Measurements from ENCODE around the gene AGBL5. TPM values are rescaled to one million over a fixed set of nuclear protein-coding genes. Genes with fewer than 3 reads are reported as not detected.

The AGBL5 gene
- total RNA-seq, 2 donors from 2014 or later, result 20.0 to 22.9 TPM

DNA sequence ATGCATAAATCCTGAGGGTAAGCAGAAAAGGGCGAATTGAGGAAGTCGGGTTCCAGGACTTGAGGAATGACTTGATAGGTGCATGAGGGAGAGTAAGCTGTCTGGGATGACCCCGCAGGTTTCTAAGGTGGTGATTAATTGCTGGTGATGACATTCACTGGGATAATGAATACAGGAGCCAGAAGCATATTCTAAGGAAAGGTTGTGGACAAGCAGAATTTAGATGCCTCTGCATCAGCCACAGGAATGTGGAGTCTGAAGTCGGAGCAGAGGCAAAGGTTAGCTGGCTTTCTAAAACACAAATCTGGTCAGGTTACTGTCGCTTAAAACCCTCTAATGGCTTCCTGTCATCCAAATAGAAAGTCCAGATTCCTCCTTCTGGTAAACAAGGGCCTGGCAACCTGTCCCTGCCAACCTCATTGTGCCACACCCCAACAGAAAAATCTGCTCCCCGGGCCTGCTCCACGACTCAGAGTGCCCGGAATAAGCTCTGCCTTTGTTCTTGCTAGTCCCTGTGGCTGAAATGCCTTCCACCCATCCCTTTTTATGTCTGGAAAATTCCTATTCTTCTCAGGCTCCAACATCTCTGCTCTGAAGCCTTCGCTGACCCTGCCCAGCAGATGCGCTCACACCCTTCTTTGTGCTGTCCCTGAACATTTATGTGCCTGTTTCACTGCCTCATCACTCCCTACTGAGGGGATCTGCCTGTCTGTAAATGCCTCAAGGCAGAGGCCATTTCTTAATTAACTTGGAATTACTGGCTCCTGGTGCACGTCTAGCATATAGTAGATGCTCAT is 30.0 kb upstream of the AGBL5 start:
- no peak for DNase-seq (ENCODE audit: low spot score)
- intact Hi-C loops (cut with DNase I), result no loop called here

DNA sequence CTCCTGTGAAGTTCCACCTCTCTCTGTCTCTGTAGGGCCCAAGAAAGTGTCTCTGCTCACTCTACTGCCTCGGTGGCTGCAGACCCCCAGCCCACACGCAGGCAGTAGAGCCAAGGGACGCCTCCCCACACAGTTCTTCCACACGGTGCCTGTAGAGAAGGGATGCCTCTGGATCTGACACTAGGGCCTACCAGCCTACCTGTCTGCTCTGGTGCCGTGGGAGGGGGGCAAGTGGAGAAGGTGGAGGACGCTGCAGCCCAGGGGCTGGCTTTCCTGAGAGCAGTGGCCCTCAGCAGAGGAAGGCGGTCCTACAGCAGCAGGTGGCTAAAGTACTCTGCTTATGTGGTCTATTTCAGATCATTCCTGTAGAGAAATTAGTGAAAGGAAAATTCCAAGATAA is 27.7 kb upstream of the AGBL5 start:
- DNase-seq (ENCODE audit: low spot score), result no peak
- intact Hi-C loops (cut with DNase I), result no loop called here

DNA sequence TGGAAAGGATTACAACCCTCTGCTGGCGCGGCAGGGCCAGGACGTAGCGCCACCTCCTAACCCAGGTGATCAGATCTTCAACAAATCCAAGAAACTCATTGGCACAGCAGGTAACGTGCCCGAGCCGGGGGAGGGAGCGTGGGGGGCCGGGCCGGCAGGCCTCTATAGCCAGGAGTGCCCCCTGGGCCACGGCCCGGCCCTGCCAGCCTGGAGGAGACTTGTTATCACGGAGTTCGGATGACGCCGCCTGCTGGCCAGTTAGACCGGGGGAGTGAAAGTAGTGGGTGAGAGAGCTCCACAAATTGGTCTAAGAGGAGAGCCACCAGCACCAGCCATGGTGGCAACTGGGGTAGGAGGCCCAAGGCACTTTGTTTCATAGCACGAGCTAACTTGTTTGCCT is 27.3 kb upstream of the AGBL5 start:
- no peak for DNase-seq (ENCODE audit: low spot score)
- intact Hi-C loops (cut with DNase I), result no loop called here

DNA sequence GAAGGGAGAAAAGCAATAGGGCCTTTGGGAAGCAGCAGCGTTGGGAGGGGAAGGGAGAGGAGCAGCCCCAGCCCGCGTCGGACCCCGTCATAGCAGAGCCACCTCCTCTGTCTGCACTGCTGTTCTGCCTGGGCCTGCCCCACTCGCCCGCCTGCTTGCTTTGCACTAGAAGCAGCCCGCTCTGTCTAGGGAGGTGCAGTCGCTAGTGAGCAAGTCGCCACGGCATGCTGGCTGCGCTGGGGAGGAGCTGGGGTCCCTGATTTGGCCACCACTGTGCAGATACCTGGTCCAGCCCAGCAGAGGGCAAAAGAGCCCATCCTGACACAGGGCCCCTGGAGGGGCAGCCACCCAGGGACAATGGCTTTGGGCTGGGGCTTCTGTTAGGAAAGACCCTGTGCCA is 26.7 kb upstream of the AGBL5 start:
- peak; percentile 77 for DNase-seq (ENCODE audit: low spot score)
- intact Hi-C loops (cut with DNase I), result no loop called here

DNA sequence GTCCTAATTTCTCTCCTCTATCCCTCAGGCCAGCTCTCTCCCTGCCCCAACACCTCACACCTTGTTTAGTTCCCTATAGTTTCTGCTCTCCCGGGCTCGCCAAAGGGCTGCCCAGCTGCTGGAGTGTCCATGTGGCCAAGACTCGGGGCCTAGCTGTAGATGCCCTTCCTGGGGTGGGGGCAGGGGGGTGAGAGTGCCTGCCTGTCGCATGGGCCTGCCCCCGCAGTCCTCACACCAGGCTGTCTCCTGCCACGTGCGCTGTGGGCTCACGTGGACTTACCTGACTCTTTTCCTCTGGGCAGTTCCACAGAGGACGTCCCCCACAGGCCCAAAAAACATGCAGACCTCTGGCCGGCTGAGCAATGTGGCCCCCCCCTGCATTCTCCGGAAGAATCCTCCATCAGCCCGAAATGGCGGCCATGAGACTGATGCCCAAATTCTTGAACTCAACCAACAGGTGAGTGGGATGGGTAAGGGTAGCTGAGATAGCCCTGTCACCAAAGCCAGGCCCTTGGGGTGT is 26.1 kb upstream of the AGBL5 start:
- intact Hi-C loops (cut with DNase I), result no loop called here
- DNase-seq (ENCODE audit: low spot score), result no peak

DNA sequence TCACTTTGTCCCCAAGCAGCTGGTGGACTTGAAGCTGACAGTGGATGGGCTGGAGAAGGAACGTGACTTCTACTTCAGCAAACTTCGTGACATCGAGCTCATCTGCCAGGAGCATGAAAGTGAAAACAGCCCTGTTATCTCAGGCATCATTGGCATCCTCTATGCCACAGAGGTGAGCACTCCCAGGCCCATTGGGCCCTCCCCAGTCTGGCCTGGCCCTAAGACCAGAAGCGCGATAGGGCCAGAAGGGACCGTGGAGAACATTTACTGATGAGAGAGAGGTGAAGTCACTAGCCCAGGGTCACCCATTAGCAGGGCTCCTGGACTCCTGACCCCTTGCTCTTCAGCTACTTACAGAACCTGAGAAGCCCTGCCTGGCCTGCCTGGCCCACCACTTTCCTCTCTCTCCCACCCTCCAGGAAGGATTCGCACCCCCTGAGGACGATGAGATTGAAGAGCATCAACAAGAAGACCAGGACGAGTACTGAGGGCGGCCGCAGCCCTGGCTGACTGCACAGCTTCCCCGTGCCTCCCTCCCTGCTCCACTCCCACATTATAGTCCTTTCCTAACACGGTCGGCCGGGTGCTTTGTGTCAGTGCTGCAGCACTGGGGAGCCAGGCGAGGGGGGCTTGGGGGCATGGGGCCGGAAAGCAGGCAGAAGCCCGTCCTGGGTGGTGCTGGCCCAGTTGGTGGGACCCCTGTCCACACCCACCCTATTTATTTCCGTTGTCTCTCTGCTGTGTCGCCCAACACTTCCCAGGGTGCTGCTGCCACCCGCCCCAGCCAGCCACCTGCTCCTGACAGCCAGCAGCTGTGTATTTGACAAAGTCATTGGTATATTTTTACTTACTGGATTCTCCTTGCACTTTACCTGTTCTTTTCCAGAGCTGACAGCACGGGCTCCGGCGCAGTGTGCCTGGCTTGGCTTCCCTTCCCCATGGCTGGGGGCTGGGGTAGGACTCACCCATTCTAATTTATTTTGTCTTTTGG is 25.3 kb upstream of the AGBL5 start:
- no peak for DNase-seq (ENCODE audit: low spot score)
- intact Hi-C loops (cut with DNase I), result no loop called here

DNA sequence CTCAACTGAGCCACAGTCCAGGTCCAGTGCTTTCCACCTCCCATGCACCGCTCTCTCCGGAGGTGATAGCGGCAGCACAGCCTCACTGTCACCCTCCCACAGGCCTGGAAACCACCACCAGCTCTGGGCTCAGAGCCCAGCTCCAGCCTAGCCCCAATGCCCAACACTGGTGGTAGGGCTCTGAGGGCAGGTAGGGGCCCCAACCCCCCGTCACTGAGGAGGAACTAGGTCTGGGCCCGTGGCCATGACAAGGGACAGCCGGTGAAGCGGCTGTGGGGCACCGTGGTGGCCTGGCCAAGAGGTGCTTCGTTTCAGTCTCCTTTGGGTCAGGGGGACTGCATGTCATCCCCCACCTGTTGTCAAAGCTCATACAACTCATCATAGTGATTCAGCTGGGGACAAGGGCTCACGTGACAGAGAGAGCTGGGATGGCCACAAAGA is 24.2 kb upstream of the AGBL5 start:
- DNase-seq (ENCODE audit: low spot score), result no peak
- intact Hi-C loops (cut with DNase I), result no loop called here

DNA sequence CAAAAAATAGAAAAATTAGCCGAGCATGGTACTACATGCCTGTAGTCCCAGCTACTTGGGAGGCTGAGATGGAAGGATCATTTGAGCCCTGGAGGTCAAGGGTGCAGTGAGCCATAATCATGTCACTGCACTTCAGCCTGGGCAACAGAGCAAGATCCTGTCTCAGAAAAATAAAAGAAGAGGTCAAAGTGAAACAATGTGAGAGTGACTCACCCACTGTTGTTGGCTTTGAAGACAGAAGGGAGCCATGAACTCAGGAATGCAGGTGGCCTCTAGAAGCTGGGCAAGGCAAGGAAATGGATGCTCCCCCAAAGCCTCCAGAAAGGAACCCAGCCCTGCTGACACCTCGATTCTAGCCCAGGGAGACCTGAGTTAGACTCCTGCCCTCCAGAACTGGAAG is 22.4 kb upstream of the AGBL5 start:
- no peak for DNase-seq (ENCODE audit: low spot score)

DNA sequence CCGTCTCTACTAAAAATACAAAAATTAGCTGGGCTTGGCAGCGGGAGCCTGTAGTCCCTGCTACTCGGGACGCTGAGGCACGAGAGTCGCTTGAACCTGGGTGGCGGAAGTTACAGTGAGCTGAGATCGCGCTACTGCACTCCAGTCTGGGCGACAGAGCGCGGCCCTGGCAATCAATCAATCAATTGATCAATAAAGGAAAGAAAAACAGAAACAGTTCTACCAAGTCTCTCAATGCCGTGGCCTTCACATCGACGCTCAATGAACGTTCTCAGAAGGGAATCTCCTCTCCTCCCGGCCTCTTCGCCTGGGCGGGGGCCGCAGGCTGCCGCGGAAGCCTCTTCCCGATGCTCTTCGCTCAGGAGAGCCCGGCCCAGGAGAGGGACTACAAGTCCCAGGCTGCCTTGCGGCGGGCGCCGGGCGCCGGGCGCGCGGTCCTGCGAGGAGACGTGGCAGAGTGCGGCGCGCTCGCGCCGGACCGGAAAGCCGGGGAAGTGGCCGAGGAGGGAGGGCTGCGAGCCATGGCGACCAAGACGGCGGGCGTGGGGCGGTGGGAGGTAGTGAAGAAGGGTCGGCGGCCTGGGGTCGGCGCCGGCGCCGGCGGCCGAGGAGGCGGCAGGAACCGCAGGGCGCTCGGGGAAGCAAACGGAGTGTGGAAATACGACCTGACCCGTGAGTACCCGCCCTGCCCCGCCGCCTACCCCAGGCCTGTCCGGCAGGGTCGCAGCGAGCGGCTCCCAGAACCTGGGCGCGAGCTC is 18.8 kb upstream of the AGBL5 start, which contains the start of gene TMEM214:
TMEM214 (plus strand) TSS at position 471 of the 758 bp plus-strand sequence; CDS start at position 522, 51 bp downstream.
- intact Hi-C loops (cut with DNase I), result loop anchor here (10.0 kb wide), 1 partner anchor 52 kb away; the partner anchor contains the start of gene KHK (in 2 of the 2)
- DNase-seq (ENCODE audit: low spot score), result peak; percentile 97

More for the DNA sequence above, 22.4 kb upstream of the AGBL5 start:
- intact Hi-C loops (cut with DNase I), result no loop called here

DNA sequence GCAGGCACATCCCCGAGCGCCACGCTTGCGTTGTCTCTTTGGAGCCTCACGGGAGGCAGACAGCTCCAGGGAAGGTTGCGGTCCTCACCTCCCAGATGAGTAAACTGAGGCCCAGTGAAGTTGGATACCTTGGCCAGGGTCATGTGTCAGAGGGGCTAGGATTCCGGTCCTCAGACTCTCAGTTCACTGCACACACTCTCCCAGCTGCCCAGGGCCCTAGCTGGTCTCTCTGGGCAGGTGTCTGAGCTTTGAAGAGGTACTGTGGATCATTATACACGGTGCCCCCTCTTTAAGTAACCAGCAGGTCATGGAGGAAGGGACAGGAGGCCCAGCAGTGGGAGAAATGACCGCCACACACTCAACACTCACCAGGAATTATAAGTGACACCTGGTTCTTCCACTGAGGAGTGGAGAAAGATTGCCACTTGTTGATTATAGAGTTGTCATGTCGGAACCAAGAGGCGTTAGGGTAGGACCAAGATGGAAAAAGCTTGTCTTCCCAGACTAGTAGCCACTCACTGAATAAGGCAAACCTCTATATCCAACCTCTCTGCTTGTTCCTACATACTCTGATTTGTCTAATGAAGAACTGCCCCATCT is 18.1 kb upstream of the AGBL5 start:
- no peak for DNase-seq (ENCODE audit: low spot score)
- intact Hi-C loops (cut with DNase I), result loop anchor here (10.0 kb wide), 1 partner anchor 51 kb away; the partner anchor contains the start of gene KHK (in 2 of the 2)

DNA sequence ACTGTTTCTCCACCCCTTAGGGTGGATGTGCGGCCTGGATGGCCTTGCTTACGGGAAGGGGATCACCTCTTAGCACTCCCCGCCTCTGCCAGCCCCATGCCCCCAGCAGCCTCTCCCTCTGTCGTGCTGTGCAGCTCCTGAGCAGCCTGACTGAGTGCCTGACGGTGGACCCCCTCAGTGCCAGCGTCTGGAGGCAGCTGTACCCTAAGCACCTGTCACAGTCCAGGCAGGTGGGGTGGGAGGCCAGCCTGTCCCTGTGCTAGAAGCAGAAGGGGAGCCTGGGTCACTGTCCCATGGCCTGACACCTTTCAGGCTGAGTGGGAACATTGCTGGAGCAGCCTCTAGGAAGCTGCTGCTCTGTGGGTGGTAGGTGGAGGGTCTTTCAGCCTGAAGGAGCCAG is 13.5 kb upstream of the AGBL5 start:
- DNase-seq (ENCODE audit: low spot score), result no peak
- intact Hi-C loops (cut with DNase I), result loop anchor here (10.0 kb wide), 1 partner anchor 47 kb away; the partner anchor contains the start of gene KHK (in 2 of the 2)

DNA sequence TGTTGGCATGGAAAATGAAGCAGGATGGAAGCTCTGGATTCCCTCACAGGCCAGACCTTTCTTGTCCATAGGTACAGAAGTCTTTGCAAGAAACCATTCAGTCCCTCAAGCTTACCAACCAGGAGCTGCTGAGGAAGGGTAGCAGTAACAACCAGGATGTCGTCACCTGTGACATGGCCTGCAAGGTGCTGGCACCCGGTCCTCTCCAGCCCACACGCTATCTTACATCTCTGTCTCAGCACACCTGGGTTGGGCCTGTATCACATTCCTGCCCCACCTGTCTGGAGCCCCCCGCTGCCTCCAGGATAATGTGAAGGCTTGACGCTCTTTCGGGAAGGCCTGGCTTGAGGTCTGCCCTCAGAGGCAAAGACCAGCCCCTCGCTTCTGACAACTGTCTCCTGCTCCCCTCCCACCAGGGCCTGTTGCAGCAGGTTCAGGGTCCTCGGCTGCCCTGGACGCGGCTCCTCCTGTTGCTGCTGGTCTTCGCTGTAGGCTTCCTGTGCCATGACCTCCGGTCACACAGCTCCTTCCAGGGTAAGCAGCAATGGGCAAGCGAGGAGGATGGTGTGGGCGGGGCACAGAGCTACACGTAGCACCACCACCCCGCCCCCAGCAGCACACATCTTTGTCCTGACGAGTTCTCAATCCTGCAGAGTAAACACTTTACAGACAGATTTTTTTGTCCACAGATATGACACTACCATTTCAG is 12.7 kb upstream of the AGBL5 start:
- intact Hi-C loops (cut with DNase I), result loop anchor here (10.0 kb wide), 1 partner anchor 46 kb away; the partner anchor contains the start of gene KHK (in 2 of the 2)
- peak; percentile 60 for DNase-seq (ENCODE audit: low spot score)

DNA sequence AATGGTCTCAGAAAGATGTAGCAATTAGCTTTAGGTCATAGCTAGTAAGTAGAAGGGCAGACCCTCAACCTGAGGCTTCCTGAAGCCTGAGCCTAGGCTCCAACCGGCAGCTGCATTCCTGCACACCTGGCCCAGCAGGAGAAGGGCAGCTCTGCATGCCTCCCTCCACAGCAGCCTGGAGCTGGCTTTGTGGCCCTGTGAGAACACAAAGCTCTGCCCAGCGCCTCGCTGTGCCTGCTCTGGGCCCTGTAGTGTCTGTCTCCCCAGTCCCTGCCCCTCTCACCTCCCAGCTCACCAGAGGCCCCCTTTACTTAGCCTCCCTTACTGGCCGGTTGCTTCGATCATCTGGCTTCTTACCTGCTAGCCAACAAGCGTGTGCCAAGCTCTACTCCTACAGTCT is 12.0 kb upstream of the AGBL5 start:
- intact Hi-C loops (cut with DNase I), result loop anchor here (10.0 kb wide), 1 partner anchor 45 kb away; the partner anchor contains the start of gene KHK (in 2 of the 2)
- peak; percentile 46 for DNase-seq (ENCODE audit: low spot score)

DNA sequence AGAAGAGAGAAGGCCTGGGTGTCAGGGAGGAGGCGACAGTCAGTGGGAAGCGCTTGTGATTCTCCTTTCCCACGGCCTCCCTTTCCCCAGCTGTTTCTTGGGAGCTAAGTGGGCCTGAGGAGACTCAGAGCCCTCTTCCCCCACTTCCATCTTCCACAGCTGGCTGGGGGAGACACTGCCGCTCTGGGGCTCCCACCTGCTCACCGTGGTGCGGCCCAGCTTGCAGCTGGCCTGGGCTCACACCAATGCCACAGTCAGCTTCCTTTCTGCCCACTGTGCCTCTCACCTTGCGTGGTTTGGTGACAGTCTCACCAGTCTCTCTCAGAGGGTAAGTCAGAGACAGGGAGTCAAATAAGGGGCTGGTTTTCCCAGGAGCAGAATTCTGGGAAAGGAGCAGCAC is 11.6 kb upstream of the AGBL5 start:
- DNase-seq (ENCODE audit: low spot score), result peak; percentile 56
- intact Hi-C loops (cut with DNase I), result loop anchor here (10.0 kb wide), 1 partner anchor 45 kb away; the partner anchor contains the start of gene KHK (in 2 of the 2)

DNA sequence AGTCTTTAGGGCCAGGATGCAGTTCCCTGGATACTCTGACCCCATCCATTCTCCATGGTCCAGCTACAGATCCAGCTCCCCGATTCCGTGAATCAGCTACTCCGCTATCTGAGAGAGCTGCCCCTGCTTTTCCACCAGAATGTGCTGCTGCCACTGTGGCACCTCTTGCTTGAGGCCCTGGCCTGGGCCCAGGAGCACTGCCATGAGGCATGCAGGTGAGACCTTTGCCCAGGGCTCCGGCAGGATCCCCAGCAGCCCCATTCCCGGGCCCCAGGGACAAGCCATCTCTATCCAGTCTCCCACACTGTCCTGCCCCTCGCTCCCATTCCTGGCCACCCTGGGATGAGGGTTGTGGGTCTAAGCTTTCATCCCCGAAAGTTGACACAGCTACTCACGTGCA is 11.2 kb upstream of the AGBL5 start:
- intact Hi-C loops (cut with DNase I), result no loop called here
- DNase-seq (ENCODE audit: low spot score), result peak; percentile 32

DNA sequence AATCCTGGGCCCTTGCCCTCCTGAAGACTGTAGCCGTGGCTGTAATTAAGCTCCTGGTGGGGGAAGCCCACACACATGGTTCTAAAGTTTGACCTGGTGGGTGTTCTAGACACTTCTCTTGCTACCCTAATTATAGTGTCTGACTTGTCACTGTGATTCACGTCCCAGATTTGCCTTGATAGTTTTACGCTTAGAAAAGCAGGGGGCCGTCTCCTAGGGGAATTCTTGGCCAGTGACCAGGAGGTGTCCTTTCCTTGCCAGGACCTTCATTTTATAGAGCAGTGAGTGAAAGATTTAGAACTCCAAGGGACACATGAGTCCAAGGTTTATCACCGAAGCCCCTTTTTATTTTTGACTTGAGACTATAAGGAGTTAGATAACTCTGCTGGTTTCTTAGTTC is 9.7 kb upstream of the AGBL5 start:
- intact Hi-C loops (cut with DNase I), result no loop called here
- DNase-seq (ENCODE audit: low spot score), result no peak

DNA sequence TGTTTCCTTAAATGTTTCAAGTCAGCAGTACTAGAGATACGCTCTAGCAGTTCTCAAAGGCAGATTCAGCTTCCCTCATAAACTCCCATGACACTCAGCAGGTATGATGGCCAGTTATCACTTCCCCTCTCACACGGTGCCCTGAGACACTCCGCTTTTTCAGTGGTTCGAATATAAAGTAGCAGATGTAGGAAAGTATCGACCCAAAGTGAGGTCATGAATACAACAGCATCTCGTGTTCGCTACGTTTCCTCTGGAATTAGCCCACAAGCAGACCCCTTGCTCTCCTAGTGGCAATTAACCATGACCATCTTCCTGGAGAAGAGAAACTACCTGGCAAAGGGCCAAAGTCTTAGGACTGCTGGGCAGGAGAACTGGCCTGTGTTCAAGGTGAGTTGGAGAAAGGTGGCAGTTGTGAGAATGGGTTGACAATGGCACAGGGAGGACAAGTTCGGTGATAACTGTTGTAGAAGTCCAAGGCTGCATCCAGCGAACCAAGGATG is 9.3 kb upstream of the AGBL5 start:
- intact Hi-C loops (cut with DNase I), result no loop called here

More for the DNA sequence above, 9.3 kb upstream of the AGBL5 start:
- DNase-seq (ENCODE audit: low spot score), result no peak

Measured in posterior vena cava (tissue), 2 donors.